Panc1 (cell line): ENCODE measurements around the gene SLC16A8. TPM values are rescaled to one million over a fixed set of nuclear protein-coding genes. Genes with fewer than 3 reads are reported as not detected.

Experiments
- ATAC-seq: fragments of 200-7000 bp; cut with Tn5 transposase; 2 replicates; pipeline ENCODE4 v1.9.1; 2020; ENCODE audit warnings: mild to moderate bottlenecking, moderate library complexity
- BruUV-seq: library from RNA; stranded (reverse); fragments of 400-500 nt; replicated peaks from 2 replicates; lab custom pipeline; 2021; lab: Mats Ljungman, UMichigan
- CTCF ChIA-PET: fragments of 300-600 bp; sonication (Branson Sonifier 250); formaldehyde crosslinking; loops from one replicate; lab custom pipeline; 2022; ENCODE audit warnings: antibody characterized with exemption; lab: Charles Lee
- POLR2A ChIA-PET: fragments of 300-600 bp; sonication (Branson Sonifier 250); formaldehyde crosslinking; loops from one replicate; lab custom pipeline; 2022; ENCODE audit warnings: antibody characterized with exemption; lab: Charles Lee
- DNase-seq: peaks from one replicate; pipeline ENCODE4 v3.0.0-alpha.2; 2010; ENCODE audit warnings: low read depth, low spot score
- H3K27ac ChIP-seq: 2 replicates; pipeline ENCODE4 v1.5.1; 2011; ENCODE audit warnings: mild to moderate bottlenecking, low read length, inconsistent platforms
- H3K27me3 ChIP-seq: fragments of 200-500 bp; sonication (Bioruptor generic); 2 replicates; pipeline ENCODE4 v1.6.0; 2014; ENCODE audit warnings: low read length, inconsistent platforms; ENCODE audit not compliant: control insufficient read depth, insufficient read depth
- H3K36me3 ChIP-seq: fragments of 200-500 bp; sonication (Bioruptor generic); 2 replicates; pipeline ENCODE4 v1.5.1; 2014; ENCODE audit warnings: inconsistent platforms, mild to moderate bottlenecking, low read length, moderate library complexity; ENCODE audit not compliant: control insufficient read depth, insufficient read depth
- H3K4me1 ChIP-seq: 2 replicates; pipeline ENCODE4 v1.5.1; 2011; ENCODE audit warnings: inconsistent platforms, mild to moderate bottlenecking, low read length, moderate library complexity; ENCODE audit not compliant: control insufficient read depth, insufficient read depth
- H3K4me3 ChIP-seq, 2 experiments: 2 replicates each; pipeline ENCODE4 v1.5.1; 2011 to 2012; ENCODE audit warnings: low read depth in 2 of 2, low read length in 2 of 2, mild to moderate bottlenecking in 2 of 2, inconsistent platforms in 1 of 2, moderate library complexity in 1 of 2
- H3K9me3 ChIP-seq: fragments of 200-500 bp; sonication (Bioruptor generic); 2 replicates; pipeline ENCODE4 v1.5.1; 2014; ENCODE audit warnings: low read depth, mild to moderate bottlenecking, inconsistent platforms, low read length, moderate library complexity; ENCODE audit not compliant: control insufficient read depth, insufficient read depth
- CTCF ChIP-seq: fragments of 450-650 bp; IDR thresholded peaks from 2 replicates; pipeline ENCODE4 v1.5.1; 2017; ENCODE audit warnings: mild to moderate bottlenecking
- POLR2AphosphoS5 ChIP-seq: IDR thresholded peaks from 2 replicates; pipeline ENCODE4 v1.6.1; 2012; ENCODE audit warnings: mild to moderate bottlenecking, low read depth, low read length, moderate library complexity
- REST ChIP-seq, 2 experiments: IDR thresholded peaks; 2 replicates each; pipeline ENCODE4 v1.6.1; 2011 to 2012; ENCODE audit warnings: low read depth in 2 of 2, control low read depth in 1 of 2, low read length in 1 of 2, mild to moderate bottlenecking in 1 of 2, moderate library complexity in 1 of 2; ENCODE audit not compliant: insufficient read depth in 1 of 2
- SIN3A ChIP-seq: IDR thresholded peaks from 2 replicates; pipeline ENCODE4 v1.6.1; 2012; ENCODE audit warnings: low read depth, mild to moderate bottlenecking, low read length, moderate library complexity, borderline replicate concordance; ENCODE audit not compliant: insufficient read depth
- TCF7L2 ChIP-seq: IDR thresholded peaks from 2 replicates; pipeline ENCODE4 v1.6.1; 2011; ENCODE audit warnings: mild to moderate bottlenecking, low read depth, low read length, inconsistent platforms
- in situ Hi-C: cut with HindIII; loops from 2 replicates; pipeline ENCODE4 v1.10.0; 2016; ENCODE audit warnings: low sequenced_read_pairs, low pct_unique_long_range_greater_than_20kb
- intact Hi-C: fragments of 100-400 bp; cut with micrococcal nuclease; formaldehyde crosslinking; loops from one replicate; pipeline ENCODE4 v1.10.0; 2022; ENCODE audit not compliant: unreplicated experiment
- total RNA-seq: library from RNA; stranded (reverse); gene quantifications from one replicate; pipeline ENCODE4 v1.2.1, GENCODE V29; 2021; ENCODE audit not compliant: unreplicated experiment

SLC16A8 gene
- total RNA-seq, 1 experiment from 2014 or later: not detected

GRCh38 chr22:38125751-38126201, 41.8 kb upstream of the SLC16A8 start:
- ATAC-seq: no peak
- no peak for TF ChIP-seq SIN3A
- no peak for TF ChIP-seq CTCF
- TF ChIP-seq POLR2AphosphoS5: no peak
- TF ChIP-seq REST (IDR thresholded peaks at IDR 0.05; ENCODE audit: insufficient read depth in 1 of 2, low read depth in 2 of 2, low read length in 1 of 2): no peak
- no peak for TF ChIP-seq TCF7L2

GRCh38 chr22:38125038-38125610, 41.1 kb upstream of the SLC16A8 start:
- DNase-seq (no peak), ATAC-seq (no peak)
- TF ChIP-seq REST (IDR thresholded peaks at IDR 0.05; ENCODE audit: insufficient read depth in 1 of 2, low read depth in 2 of 2, low read length in 1 of 2) (no peak), TCF7L2 (no peak), CTCF (no peak), POLR2AphosphoS5 (no peak), SIN3A (no peak)
- no peak overlapping the region for H3K4me3 ChIP-seq
- H3K9me3 ChIP-seq: no peaks in the 10 kb centered on the region
- ChIA-PET CTCF (no interaction called here), POLR2A (no interaction called here)
- no peaks in the 10 kb centered on the region for H3K27me3 ChIP-seq
- in situ Hi-C loops: no loop called here
- no peaks in the 10 kb centered on the region for H3K4me1 ChIP-seq
- no TSS peak for BruUV-seq
- no peak overlapping the region for H3K27ac ChIP-seq
- H3K36me3 ChIP-seq: no peaks in the 10 kb centered on the region
- intact Hi-C loops: no loop called here

More at GRCh38 chr22:38125751-38126201, 41.8 kb upstream of the SLC16A8 start:
- no peaks in the 10 kb centered on the region for H3K4me1 ChIP-seq
- no peak overlapping the region for H3K27ac ChIP-seq
- intact Hi-C loops (no loop called here), in situ Hi-C loops (no loop called here)
- no peaks in the 10 kb centered on the region for H3K27me3 ChIP-seq
- ChIA-PET CTCF (no interaction called here), POLR2A (no interaction called here)
- H3K36me3 ChIP-seq: no peaks in the 10 kb centered on the region
- no peaks in the 10 kb centered on the region for H3K9me3 ChIP-seq
- no TSS peak for BruUV-seq
- H3K4me3 ChIP-seq: no peak overlapping the region
- DNase-seq: no peak
